ENCODE results near the gene ABRACL.
"Not testable (repeated sequence)": the region's sequence is repeated elsewhere in the genome, so short reads cannot be mapped to it uniquely, and the experiment has no call there.

ABRACL gene

DNA sequence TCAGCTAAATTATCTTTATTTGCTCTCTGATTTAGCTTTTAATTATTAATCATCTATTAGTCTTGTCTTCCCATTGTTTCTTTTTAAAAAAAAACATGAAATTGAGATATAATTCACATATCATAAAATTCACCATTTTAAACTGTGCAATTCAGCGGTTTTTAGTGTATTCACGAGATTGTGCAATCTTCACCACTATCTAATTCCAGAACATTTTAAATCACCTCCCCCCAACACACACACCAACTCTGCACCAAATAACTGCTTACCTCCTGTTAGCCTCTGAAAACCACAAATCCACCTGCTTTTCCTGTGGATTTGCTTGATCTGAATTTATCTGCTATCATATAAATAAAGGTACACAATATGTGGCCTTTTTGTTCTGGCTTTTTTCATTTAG lies 8.8 kb upstream of the ABRACL start:
- no peak overlapping the region for H3K27ac ChIP-seq (ENCODE audit: low read depth, low read length, poor library complexity, severe bottlenecking)
- no peaks in the 10 kb centered on the region for H4K20me1 ChIP-seq (ENCODE audit: insufficient read depth, low read length)
- H3K4me3 ChIP-seq (ENCODE audit: low read depth, low read length, poor library complexity, severe bottlenecking): no peak overlapping the region
- H2AFZ ChIP-seq (ENCODE audit: low read length): no peak overlapping the region
- no peaks in the 10 kb centered on the region for H3K36me3 ChIP-seq (ENCODE audit: insufficient read depth, low read length)
- H3K9me3 ChIP-seq (ENCODE audit: low read length): no peaks in the 10 kb centered on the region
- H3K9me2 ChIP-seq (ENCODE audit: low read depth, low read length): no peaks in the 10 kb centered on the region
- no peaks in the 10 kb centered on the region for H3F3A ChIP-seq (ENCODE audit: insufficient read depth, low read length)
- H3K79me2 ChIP-seq (ENCODE audit: insufficient read depth, low read length): no peaks in the 10 kb centered on the region
- TF ChIP-seq EZH2 (IDR thresholded peaks at IDR 0.05; ENCODE audit: borderline replicate concordance, low read length): no peak
- TF ChIP-seq, protein P1, sequence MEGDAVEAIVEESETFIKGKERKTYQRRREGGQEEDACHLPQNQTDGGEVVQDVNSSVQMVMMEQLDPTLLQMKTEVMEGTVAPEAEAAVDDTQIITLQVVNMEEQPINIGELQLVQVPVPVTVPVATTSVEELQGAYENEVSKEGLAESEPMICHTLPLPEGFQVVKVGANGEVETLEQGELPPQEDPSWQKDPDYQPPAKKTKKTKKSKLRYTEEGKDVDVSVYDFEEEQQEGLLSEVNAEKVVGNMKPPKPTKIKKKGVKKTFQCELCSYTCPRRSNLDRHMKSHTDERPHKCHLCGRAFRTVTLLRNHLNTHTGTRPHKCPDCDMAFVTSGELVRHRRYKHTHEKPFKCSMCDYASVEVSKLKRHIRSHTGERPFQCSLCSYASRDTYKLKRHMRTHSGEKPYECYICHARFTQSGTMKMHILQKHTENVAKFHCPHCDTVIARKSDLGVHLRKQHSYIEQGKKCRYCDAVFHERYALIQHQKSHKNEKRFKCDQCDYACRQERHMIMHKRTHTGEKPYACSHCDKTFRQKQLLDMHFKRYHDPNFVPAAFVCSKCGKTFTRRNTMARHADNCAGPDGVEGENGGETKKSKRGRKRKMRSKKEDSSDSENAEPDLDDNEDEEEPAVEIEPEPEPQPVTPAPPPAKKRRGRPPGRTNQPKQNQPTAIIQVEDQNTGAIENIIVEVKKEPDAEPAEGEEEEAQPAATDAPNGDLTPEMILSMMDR (IDR thresholded peaks at IDR 0.05; ENCODE audit: low read length): no peak
- peaks cover 15% of the 10 kb centered on the region for H3K4me1 ChIP-seq (ENCODE audit: insufficient read depth, low read length, severe bottlenecking)
- no peak overlapping the region for H3K9ac ChIP-seq (ENCODE audit: low read length)
- no peak overlapping the region for H3K4me2 ChIP-seq (ENCODE audit: low read length)
- H3K27me3 ChIP-seq (ENCODE audit: insufficient read depth, low read length): no peaks in the 10 kb centered on the region

- no peak overlapping the region for H3K27ac ChIP-seq (ENCODE audit: low read depth, low read length, poor library complexity, severe bottlenecking)
- peaks cover 15% of the 10 kb centered on the region for H3K4me1 ChIP-seq (ENCODE audit: insufficient read depth, low read length, severe bottlenecking)
These were observed 7.9 kb upstream of the ABRACL start for GRCh38 chr6:139020689-139021088.

DNA sequence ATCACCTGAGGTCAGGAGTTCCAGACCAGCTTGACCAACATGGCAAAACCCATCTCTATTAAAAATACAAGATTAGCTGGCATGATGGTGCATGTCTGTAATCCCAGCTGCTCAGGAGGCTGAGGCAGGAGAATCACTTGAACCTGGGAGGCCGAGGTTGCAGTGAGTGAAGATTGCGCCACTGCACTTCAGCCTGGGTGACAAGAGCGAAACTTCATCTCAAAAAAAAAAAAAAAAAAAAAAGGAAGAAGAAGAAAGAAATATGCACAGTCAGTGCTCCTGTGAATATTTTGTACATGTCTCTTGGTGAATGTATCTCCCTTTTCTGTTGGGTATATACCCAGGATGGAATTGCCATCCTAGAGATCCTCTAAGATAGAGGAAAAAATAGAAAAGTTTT lies 3.1 kb upstream of the ABRACL start:
- not testable (repeated sequence) for H3K4me3 ChIP-seq (ENCODE audit: low read depth, low read length, poor library complexity, severe bottlenecking); H3K4me2 ChIP-seq (ENCODE audit: low read length)
- peaks cover 21% of the 10 kb centered on the region for H3K4me1 ChIP-seq (ENCODE audit: insufficient read depth, low read length, severe bottlenecking)

More at GRCh38 chr6:139020689-139021088, 7.9 kb upstream of the ABRACL start:
- H3K9me3 ChIP-seq (ENCODE audit: low read length): no peaks in the 10 kb centered on the region
- H3K27me3 ChIP-seq (ENCODE audit: insufficient read depth, low read length): no peaks in the 10 kb centered on the region
- H3K9me2 ChIP-seq (ENCODE audit: low read depth, low read length): no peaks in the 10 kb centered on the region
- no peak overlapping the region for H3K9ac ChIP-seq (ENCODE audit: low read length)
- no peak overlapping the region for H3K4me2 ChIP-seq (ENCODE audit: low read length)
- no peak for TF ChIP-seq EZH2 (IDR thresholded peaks at IDR 0.05; ENCODE audit: borderline replicate concordance, low read length)
- TF ChIP-seq, protein P1 (IDR thresholded peaks at IDR 0.05; ENCODE audit: low read length): no peak
- H2AFZ ChIP-seq (ENCODE audit: low read length): no peak overlapping the region
- no peaks in the 10 kb centered on the region for H3K36me3 ChIP-seq (ENCODE audit: insufficient read depth, low read length)
- no peak overlapping the region for H3K4me3 ChIP-seq (ENCODE audit: low read depth, low read length, poor library complexity, severe bottlenecking)
- no peaks in the 10 kb centered on the region for H3F3A ChIP-seq (ENCODE audit: insufficient read depth, low read length)
- H3K79me2 ChIP-seq (ENCODE audit: insufficient read depth, low read length): no peaks in the 10 kb centered on the region
- H4K20me1 ChIP-seq (ENCODE audit: insufficient read depth, low read length): no peaks in the 10 kb centered on the region

GRCh38 chr6:139027620-139028182 lies 844 bp upstream of the ABRACL start:
- H2AFZ ChIP-seq (ENCODE audit: low read length): no peak overlapping the region
- peak overlapping the region; percentile 87 for H3K27ac ChIP-seq (ENCODE audit: low read depth, low read length, poor library complexity, severe bottlenecking)
- no peaks in the 10 kb centered on the region for H3K27me3 ChIP-seq (ENCODE audit: insufficient read depth, low read length)
- H3K4me2 ChIP-seq (ENCODE audit: low read length): peak overlapping the region; percentile 95
- TF ChIP-seq, protein P1 (IDR thresholded peaks at IDR 0.05; ENCODE audit: low read length): no peak
- TF ChIP-seq EZH2 (IDR thresholded peaks at IDR 0.05; ENCODE audit: borderline replicate concordance, low read length): no peak
- no peaks in the 10 kb centered on the region for H3K9me2 ChIP-seq (ENCODE audit: low read depth, low read length)
- no peaks in the 10 kb centered on the region for H4K20me1 ChIP-seq (ENCODE audit: insufficient read depth, low read length)
- H3K9ac ChIP-seq (ENCODE audit: low read length): peak overlapping the region; percentile 90
- H3K4me3 ChIP-seq (ENCODE audit: low read depth, low read length, poor library complexity, severe bottlenecking): peak overlapping the region; percentile 77
- peaks cover 18% of the 10 kb centered on the region for H3K79me2 ChIP-seq (ENCODE audit: insufficient read depth, low read length)
- H3K36me3 ChIP-seq (ENCODE audit: insufficient read depth, low read length): peaks cover 2% of the 10 kb centered on the region; the same call in 1 of the 2 replicates
- no peaks in the 10 kb centered on the region for H3K9me3 ChIP-seq (ENCODE audit: low read length)
- H3K4me1 ChIP-seq (ENCODE audit: insufficient read depth, low read length, severe bottlenecking): peaks cover 33% of the 10 kb centered on the region
- no peaks in the 10 kb centered on the region for H3F3A ChIP-seq (ENCODE audit: insufficient read depth, low read length)

More for the DNA sequence above, 3.1 kb upstream of the ABRACL start:
- not testable (repeated sequence) for H3K27ac ChIP-seq (ENCODE audit: low read depth, low read length, poor library complexity, severe bottlenecking); H2AFZ ChIP-seq (ENCODE audit: low read length); H3K9me2 ChIP-seq (ENCODE audit: low read depth, low read length); H3K9ac ChIP-seq (ENCODE audit: low read length); H3K9me3 ChIP-seq (ENCODE audit: low read length); H3K36me3 ChIP-seq (ENCODE audit: insufficient read depth, low read length); H3K27me3 ChIP-seq (ENCODE audit: insufficient read depth, low read length); H3K79me2 ChIP-seq (ENCODE audit: insufficient read depth, low read length); H3F3A ChIP-seq (ENCODE audit: insufficient read depth, low read length); H4K20me1 ChIP-seq (ENCODE audit: insufficient read depth, low read length)
